ENCODE data around the gene RAB31.

The RAB31 gene

GRCh38 chr18:9738266-9738969, 30.3 kb downstream of the RAB31 start:
- no peak for DNase-seq (ENCODE audit: low read depth)

- no peak for DNase-seq (ENCODE audit: low read depth)
Measured at GRCh38 chr18:9739516-9739915, 31.4 kb downstream of the RAB31 start.

- DNase-seq (ENCODE audit: low read depth): no peak
Measured at GRCh38 chr18:9740071-9740470, 32.0 kb downstream of the RAB31 start.

GRCh38 chr18:9741406-9741792, 33.3 kb downstream of the RAB31 start:
- DNase-seq (ENCODE audit: low read depth): no peak

DNA sequence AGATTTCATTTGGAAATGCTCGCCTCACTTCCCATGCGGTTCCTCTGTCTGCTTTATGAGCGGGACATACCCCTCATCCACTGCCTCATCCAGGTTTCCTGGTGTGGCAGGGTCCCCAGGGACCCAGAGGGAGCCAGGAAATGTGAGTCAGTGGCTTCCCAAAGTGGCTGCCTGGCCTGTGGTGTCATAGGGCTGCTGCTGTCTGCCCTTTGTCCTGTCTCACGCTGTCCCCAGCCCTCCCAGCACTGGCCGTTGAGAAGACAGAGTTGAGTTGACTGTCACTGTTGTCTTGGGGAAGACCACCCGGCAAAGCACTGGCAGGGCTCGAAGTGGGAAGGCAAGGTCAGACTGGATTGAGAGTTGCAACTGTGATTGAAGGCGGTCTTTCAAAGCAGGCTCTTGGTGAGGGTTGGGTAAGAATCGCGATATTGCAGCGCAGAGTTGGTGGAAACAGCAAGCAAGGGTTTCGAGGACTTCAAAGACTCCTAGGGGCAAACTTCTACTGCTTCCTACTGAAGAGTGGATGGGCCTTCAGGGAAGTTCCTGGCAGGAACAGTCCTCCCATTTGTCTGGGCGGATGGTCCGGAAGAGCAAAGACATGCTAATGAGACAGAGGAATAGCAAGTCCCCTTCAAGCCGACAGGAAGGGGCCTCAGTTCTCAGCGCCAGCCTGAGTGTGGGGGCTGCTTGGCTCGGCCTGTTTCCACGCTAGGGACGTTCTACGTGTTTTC, 33.9 kb downstream of the RAB31 start:
- peak; percentile 35 for DNase-seq (ENCODE audit: low read depth)

GRCh38 chr18:9742524-9743131, 34.5 kb downstream of the RAB31 start:
- no peak for DNase-seq (ENCODE audit: low read depth)

DNA sequence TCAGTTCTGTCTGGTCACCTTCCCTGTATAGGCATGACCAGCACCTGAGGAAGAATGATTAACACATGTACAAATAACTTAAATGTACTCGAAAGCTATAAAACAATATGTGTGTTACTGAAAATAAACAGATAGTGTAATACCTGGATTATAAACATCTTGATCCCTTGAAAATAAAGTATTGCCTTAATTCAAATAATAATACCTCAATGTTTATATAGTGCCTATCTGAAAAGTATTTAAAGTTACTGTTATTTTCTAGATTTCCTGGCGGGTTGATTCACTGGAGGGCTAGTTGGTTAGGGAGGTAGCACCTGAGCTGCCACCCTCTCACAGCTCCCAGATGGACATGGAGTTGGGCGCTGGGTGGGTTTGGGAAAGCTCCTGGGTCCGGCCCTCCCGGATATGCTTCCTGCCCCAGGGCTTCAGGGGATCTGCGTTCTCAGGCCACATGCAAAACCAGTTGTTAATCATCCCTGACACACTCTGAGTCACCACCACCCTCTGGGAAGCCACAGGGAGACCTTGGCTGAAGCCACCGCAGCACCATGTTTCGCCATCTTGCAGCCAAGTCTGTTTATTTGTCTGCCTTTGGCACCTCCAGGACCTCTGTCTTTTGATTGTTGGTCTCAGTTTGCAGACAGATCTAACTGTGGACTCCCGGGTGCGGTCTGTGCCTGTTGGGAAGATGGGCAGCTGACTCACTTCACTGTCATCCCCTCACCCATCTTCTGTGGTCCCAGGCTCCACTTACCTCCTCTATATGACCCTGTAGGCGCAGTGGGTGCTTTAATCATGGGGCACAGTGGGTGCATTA, 35.3 kb downstream of the RAB31 start:
- DNase-seq (ENCODE audit: low read depth): peak; percentile 88

DNA sequence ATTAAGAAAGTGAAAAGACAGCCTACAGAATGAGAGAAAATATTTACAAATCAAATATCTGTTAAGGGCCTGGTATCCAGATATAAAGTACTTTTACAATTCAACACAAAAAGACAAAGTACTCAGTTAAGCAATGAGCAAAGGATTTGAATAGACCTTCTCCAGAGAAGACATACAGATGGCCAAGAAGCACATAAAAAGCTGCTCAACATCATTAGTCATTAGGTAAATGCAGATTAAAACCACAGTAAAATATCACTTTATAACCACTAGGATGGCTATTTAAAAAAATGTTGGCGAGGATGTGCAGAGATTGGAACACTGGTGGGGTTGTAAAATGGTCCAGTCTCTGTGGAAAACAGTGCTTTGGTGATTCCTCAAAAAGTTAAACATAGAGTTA, 38.9 kb downstream of the RAB31 start:
- DNase-seq (ENCODE audit: low read depth): no peak

GRCh38 chr18:9749611-9750010, 41.5 kb downstream of the RAB31 start:
- no peak for DNase-seq (ENCODE audit: low read depth)

DNA sequence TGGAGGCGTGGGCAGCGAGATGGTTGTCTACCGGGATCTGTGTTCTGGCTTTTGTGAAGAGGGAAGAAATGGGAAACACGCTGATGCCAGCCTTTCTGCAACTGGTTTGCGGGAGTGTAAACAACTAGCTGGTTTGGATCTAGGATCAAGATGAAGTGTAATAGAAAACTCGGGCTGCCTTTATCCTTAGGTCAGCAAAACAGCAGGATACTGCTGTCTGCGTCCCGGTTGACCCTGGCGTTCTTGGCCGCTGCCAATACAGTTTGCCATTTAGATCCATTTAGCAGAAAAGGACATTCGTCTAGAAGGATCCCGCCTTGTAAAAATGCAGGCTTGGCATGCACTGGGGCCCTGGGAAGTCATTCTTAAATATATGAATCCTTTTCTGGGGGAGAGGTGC, 42.0 kb downstream of the RAB31 start:
- no peak for DNase-seq (ENCODE audit: low read depth)

- DNase-seq (ENCODE audit: low read depth): no peak
Measured at GRCh38 chr18:9750606-9751304, 42.7 kb downstream of the RAB31 start.

DNA sequence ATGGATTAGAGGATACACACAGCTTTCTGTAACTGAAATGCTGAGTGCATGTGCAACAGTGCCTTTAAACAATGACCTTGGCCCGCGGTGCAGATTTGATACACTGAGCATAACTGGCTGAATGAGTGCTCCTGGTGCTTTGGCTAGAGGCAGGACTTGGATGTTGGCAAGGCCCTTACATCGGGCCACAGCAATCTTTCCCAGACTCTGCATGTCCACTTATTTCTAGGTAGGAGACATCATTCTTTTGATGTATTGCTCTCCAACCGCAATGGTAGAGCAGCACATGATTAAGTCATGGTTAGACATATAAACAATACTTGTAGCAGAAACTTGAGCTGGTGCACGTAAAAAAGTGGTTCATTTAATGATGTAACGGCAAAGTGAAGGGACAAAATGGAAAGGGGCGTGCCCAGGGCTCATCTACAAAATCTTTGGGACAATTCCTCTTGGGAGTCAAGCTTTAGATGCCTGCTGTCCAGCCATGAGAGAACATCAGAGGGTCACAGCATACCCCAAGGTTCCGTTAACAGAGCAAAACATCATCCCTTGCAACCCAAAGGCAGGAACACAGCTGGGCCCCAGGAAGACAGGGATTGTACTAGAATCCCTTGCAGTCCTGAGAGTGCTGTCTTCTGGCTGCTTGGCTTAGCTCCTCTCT, 43.4 kb downstream of the RAB31 start:
- no peak for DNase-seq (ENCODE audit: low read depth)

DNA sequence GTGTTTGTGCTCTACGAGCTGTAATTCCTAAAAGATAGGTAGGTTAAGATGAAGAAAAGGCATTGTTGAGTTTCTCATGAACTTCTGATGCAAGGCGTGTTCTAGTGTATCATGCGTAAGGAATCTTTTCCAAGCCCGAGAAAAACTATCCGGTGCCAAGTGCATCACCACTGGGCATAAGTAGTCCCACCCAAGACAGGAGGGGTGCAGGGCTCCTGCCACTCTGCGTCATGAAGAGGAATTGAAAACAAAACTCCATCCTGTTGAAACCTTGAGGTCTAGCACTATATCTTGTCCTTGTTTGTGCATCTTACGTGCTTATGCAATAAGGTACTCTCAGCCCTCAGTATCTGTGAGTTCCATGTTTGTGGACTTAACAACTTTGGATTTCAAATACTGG, 45.7 kb downstream of the RAB31 start:
- no peak for DNase-seq (ENCODE audit: low read depth)

- DNase-seq (ENCODE audit: low read depth): no peak
Measured at GRCh38 chr18:9755110-9755509, 47.0 kb downstream of the RAB31 start.

DNA sequence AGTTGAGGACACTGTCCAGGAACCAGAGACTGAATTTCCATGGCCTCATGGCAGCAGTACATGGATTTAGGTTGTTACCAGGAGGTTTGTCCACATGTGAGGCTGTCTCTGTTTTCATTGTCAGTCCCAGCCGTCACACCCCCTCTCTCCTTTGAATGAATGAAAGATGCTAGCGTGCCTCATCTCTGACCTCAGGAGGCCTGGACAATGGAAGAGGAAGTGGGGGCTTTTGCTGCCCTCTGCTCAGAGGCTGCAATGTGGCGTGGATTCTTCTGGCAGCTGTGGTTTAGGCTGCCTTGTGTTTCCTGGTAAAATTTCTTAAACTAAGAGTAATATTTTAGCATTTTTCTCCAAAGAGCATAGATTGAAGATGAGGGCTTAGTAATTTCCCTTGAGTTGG, 47.5 kb downstream of the RAB31 start:
- no peak for DNase-seq (ENCODE audit: low read depth)

DNA sequence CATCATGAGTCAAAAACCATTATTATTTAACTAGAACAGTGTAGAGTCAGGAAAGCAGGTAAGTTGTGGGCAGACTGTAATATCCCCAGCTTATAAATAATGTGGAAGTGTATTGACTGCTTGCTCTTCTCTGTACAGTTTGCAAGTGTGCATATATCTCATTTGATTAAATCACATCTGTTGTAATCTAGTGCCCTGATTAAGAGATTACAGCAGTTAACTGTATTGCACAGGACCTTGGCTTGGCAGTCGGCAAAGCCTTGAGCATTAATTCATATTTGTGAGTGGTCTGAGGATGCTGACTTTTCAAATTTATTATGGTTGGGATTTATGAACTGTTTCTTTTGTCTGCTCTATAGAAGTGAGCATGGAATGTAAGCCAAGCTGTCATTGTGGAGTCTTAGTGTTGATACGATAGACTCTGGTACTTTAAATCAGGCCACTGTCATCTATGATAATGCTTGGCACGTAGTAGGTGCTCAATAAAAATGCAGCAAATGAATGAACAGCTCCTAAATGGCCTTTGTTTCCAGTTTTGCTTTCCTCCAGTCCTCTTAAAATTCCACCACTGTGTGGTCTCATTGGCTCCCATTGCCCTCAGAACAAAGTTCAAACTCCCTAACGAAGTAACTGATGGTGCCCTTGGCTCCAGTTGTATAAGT, 48.3 kb downstream of the RAB31 start:
- no peak for DNase-seq (ENCODE audit: low read depth)

DNA sequence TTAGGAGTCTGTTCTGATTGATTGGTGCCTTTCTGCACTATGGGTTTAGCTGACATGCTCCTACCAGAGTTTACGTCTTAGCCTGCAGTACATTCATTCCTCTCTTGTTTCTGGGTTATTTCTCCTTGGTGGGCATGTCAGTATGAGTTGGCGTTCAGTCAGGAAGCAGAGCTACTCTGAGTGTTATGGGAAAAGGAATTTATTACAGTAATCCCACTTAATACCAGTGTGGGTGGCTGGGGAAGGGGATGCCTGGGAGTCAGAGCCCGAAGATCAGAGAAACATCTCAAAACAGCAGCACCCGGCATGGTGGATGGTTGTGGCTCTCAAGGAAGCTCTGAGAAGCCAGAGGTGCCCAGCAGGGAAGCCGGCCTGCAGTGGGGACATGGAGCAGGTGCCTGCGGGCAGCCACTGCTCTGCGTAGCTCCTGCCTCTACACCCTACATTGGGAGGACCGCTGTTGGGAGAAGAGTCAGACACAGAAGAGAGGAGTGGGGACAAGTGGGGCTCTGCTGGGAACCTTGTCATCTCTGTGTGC, 48.9 kb downstream of the RAB31 start:
- DNase-seq (ENCODE audit: low read depth): no peak

DNA sequence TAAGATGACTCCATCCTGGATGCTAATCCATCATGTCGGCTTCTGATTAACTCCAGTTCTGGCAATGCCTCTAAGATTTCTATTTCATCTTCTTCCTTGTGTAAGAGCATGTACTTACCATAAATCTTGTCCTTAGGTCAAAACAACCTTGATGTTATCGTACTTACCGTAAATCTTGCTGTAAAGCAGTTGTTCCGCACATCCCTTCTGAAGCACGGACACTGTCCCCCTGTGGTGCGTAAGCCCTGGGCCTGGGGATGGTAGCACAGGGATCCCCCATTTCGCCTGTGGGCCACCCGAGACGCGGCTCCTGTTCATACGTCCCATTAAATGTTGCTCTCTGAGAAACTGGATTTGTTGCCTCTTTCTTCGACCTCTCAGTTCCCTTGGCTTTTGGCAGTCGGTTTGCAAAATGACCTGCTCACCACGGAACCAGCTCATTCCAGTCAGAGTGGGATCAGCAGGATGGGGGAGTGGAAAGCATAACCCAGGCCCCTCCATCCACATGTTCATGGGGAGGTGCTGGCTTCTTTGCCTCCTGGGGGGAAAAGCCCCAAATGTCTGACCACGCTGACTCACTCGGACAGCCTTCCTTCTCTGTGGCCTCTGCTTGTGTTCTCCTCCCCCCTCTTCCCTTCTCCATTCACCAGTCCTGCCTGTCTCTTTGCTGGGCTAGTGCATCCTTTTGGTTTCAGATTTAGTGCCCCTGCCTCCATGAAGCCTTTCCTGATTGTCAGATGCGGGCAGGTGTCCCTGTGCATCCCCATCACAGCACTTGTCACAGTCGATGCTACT, 49.9 kb downstream of the RAB31 start:
- no peak for DNase-seq (ENCODE audit: low read depth)

- no peak for DNase-seq (ENCODE audit: low read depth)
Measured at GRCh38 chr18:9758624-9759075, 50.5 kb downstream of the RAB31 start.

DNA sequence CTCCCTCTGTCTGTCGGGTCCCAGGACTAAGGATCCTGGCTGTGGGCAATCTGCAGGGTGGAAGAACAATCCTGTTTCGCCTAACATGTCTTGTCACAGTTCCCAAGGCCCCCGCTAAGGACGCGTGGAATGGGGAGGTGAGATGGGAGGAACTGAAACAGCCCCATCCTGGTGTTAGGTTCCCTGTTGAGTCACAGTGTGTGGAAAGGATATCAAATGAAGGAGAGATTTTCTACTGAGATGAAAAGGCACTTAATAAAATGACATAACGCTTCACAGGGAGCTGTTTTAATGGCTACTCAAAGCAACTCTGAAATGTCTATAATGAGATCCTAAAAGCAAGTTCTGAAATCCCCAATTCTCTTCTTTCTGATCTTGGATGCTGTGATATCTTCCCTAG, 52.5 kb downstream of the RAB31 start:
- DNase-seq (ENCODE audit: low read depth): no peak

All from fibroblast of gingiva (primary cell).